Spleen (tissue), 7 donors: ENCODE results near the gene FLCN.

Experiments used
- POLR2A ChIP-seq, 3 donors: fragments of 450-650 bp; IDR thresholded peaks; one replicate each; pipeline ENCODE4 v1.5.1; 2017; ENCODE audit warnings: antibody characterized with exemption in 3 of 3, mild to moderate bottlenecking in 1 of 3
- TF ChIP-seq, protein P1 (sequence below), 11 experiments: fragments of 200-600 bp in 7 of 11; fragments of 450-650 bp in 4 of 11; sonication (generic) in 4 of 11; IDR thresholded peaks in 8 of 11; conservative IDR thresholded peaks in 3 of 11; 1 replicate in 7 of 11; 2 replicates in 4 of 11; pipeline versions ENCODE4 v1.4.0 to v1.8.0; 2016 to 2021; ENCODE audit warnings: antibody characterized with exemption in 11 of 11, inconsistent platforms in 4 of 11, mild to moderate bottlenecking in 1 of 11
- donor health status: DM: no; HTN: no; CAD: no; lungs with moderate emphysema.
- donor health status: DM: no; HTN: no; CAD: no.
- donor health status: DM: no; HTN: no; CAD: no.

DNA sequence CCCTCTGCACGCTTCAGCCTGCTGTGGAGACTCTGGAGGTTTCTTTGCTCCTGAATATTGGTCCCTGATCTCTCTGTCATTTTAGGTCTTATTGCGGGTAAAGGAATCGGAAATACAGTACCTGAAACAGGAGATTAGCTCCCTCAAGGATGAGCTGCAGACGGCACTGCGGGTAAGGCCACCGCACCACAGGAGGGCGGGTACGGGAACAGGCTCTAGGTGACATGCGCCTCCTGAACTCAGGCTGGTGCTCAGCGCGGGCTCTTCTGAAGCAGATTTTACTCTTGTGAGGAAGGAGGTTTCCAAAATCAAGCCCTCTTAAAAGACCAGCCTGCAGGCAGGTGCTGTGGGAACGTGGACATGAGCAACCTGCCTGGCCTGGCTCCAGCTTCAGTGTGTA is 60.6 kb downstream of the FLCN start:
- TF ChIP-seq POLR2A (IDR thresholded peaks at IDR 0.05): no peak
- TF ChIP-seq, protein P1, sequence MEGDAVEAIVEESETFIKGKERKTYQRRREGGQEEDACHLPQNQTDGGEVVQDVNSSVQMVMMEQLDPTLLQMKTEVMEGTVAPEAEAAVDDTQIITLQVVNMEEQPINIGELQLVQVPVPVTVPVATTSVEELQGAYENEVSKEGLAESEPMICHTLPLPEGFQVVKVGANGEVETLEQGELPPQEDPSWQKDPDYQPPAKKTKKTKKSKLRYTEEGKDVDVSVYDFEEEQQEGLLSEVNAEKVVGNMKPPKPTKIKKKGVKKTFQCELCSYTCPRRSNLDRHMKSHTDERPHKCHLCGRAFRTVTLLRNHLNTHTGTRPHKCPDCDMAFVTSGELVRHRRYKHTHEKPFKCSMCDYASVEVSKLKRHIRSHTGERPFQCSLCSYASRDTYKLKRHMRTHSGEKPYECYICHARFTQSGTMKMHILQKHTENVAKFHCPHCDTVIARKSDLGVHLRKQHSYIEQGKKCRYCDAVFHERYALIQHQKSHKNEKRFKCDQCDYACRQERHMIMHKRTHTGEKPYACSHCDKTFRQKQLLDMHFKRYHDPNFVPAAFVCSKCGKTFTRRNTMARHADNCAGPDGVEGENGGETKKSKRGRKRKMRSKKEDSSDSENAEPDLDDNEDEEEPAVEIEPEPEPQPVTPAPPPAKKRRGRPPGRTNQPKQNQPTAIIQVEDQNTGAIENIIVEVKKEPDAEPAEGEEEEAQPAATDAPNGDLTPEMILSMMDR (IDR thresholded peaks at IDR 0.05 in 8 of 11, conservative IDR thresholded peaks at IDR 0.05 in 3 of 11): no peak
